Ovary (tissue), 9 donors: ENCODE results near the gene GFER. TPM values are rescaled to one million over a fixed set of nuclear protein-coding genes. Genes with fewer than 3 reads are reported as not detected.

Source experiments
- DNase-seq, 5 donors: peaks; one replicate each; pipeline ENCODE4 v3.0.0-alpha.2; 2019 to 2020
- H3K27ac ChIP-seq, 2 donors: fragments of 200-600 bp; one replicate each; pipeline versions ENCODE4 v1.5.1 to v1.8.0; 2019 to 2022
- H3K27me3 ChIP-seq: fragments of 200-600 bp; one replicate; pipeline ENCODE4 v1.8.0; 2022
- H3K36me3 ChIP-seq: fragments of 200-600 bp; sonication (generic); one replicate; pipeline ENCODE4 v1.5.1; 2019
- H3K4me1 ChIP-seq: one replicate; pipeline ENCODE4 v1.8.1; 2013; ENCODE audit warnings: mild to moderate bottlenecking, moderate library complexity; ENCODE audit not compliant: insufficient read depth
- H3K4me3 ChIP-seq: fragments of 200-600 bp; sonication (generic); one replicate; pipeline ENCODE4 v1.5.1; 2017
- H3K9me3 ChIP-seq, 2 donors: fragments of 200-600 bp in 1 of 2; sonication (generic) in 1 of 2; one replicate each; pipeline versions ENCODE4 v1.5.1 to v1.8.1; 2013 to 2019; ENCODE audit warnings: mild to moderate bottlenecking in 1 of 2, moderate library complexity in 1 of 2
- CTCF ChIP-seq, 3 donors: fragments of 450-650 bp in 2 of 3; fragments of 200-600 bp in 1 of 3; IDR thresholded peaks; one replicate each; pipeline versions ENCODE4 v1.5.1 to v1.8.0; 2016 to 2022; ENCODE audit warnings: antibody characterized with exemption in 3 of 3, mild to moderate bottlenecking in 1 of 3
- EP300 ChIP-seq: sonication (generic); formaldehyde crosslinking; IDR thresholded peaks from one replicate; pipeline ENCODE4 v1.6.1; 2017; ENCODE audit warnings: antibody characterized with exemption
- POLR2A ChIP-seq: fragments of 450-650 bp; IDR thresholded peaks from one replicate; pipeline ENCODE4 v1.6.1; 2017; ENCODE audit warnings: antibody characterized with exemption, mild to moderate bottlenecking, moderate library complexity
- WGBS, 3 donors: extraction: QIAGEN DNeasy Blood & Tissue Kit in 1 of 3; methylation state at CpG; one replicate each; pipeline versions ENCODE4 v1.1.5 to v1.1.7; 2013 to 2017; 5-methylcytosine and 5-hydroxymethylcytosine counted together
- intact Hi-C, 4 donors: fragments of 100-400 bp; cut with DNase I; formaldehyde crosslinking; loops; one replicate each; pipeline versions ENCODE4 v1.11.0 to v1.15.1; 2022 to 2023
- polyA plus RNA-seq, 2 donors: library from polyadenylated mRNA; stranded (reverse); fragments of 200-250 nt in 1 of 2; fragments of 350-450 nt in 1 of 2; fragmentation: Illumina TruSeq in 1 of 2; extraction: RNeasy Lipid Tissue Mini Kit (QIAGEN cat#74804) in 1 of 2; gene quantifications; one replicate each; pipeline ENCODE4 v1.2.3, GENCODE V29; 2013 to 2014
- total RNA-seq, 7 donors: library from RNA; depleted of rRNA in 2 of 7; stranded (reverse); fragments of >200 nt in 2 of 7; fragmentation: NEBNext Ultra II Directional in 3 of 7; extraction: Animal tissue kit (Norgen Biotek cat#: 25700) in 3 of 7; gene quantifications; one replicate each; pipeline versions ENCODE4 v1.1.0 to v1.2.4, GENCODE V29; 2016 to 2023
- donor health status: DM: no; HTN: no; CAD: no; lungs with moderate emphysema.
- donor health status: DM: no; HTN: no; CAD: no.
- donor health status: Bipolar disorder and iron deficiency.
- donor health status: DM: yes; HTN: yes; CAD: no.
- donor health status: DM: no; HTN: no; CAD: no.
- donor health status: DM: yes; HTN: yes; CAD: no.

The GFER gene
- total and polyA plus RNA-seq, 9 donors = 6.1 to 18.5 (median 14.0) TPM

DNA sequence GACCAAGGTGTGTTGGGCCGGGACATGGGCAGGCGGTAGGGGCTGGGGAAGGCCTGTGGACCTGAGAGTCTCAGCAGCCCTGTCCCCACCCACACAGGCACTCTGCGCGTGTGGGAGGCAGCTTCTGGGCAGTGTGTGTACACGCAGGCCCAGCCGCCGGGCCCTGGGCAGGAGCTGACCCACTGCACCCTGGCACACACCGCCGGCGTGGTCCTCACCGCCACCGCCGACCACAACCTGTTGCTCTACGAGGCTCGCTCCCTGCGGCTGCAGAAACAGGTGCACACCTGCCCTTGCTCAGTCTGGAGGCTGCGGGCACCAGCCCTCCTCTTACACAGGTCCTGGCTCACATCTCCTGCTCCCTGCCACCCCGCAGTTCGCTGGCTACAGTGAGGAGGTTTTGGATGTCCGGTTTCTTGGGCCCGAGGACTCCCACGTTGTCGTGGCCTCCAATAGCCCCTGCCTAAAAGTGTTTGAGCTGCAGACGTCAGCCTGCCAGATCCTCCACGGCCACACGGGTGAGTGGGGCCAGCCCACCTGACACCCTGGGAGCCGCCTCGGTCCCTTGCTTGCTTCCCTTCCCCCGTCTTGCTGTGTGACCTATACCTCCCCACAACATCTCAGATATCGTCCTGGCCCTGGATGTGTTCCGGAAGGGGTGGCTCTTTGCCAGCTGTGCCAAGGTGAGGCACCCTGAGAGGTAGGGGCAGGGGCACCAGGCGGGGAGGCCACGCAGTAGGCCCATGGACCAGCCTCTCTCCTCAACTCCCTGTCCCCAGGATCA is 8.4 kb upstream of the GFER start:
- no peak overlapping the region for H3K4me3 ChIP-seq
- no peak overlapping the region for H3K27ac ChIP-seq
- H3K4me1 ChIP-seq = peaks cover 10% of the 10 kb centered on the region
- H3K36me3 ChIP-seq = no peaks in the 10 kb centered on the region
- no peak for TF ChIP-seq EP300
- DNase-seq = peak in 1 of 5 donors; percentile 41
- intact Hi-C loops = no loop called here
- H3K27me3 ChIP-seq = peaks cover 2% of the 10 kb centered on the region
- H3K9me3 ChIP-seq = no peaks in the 10 kb centered on the region
- 88 to 91% (median 91%) methylated on average over 33 of the region's 33 CpGs for WGBS, 3 donors

DNA sequence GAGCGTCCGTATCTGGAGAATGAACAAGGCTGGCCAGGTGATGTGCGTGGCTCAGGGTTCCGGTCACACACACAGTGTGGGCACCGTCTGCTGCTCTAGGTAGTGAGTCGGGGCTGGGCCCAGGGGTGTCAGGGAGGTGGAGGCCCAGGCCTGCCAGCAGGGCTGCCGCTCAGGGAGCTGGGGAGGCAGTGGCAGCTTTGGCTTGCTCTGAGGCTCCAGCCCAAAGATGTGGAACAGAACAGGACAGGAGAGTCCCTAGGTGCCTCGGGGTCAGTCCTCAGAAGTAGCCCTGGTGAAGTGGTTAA is 7.8 kb upstream of the GFER start:
- Histone ChIP-seq H3K36me3 (no peaks in the 10 kb centered on the region), H3K27ac (no peak overlapping the region), H3K9me3 (no peaks in the 10 kb centered on the region), H3K27me3 (peaks cover 3% of the 10 kb centered on the region), H3K4me3 (no peak overlapping the region), H3K4me1 (peaks cover 6% of the 10 kb centered on the region)
- intact Hi-C loops = no loop called here
- no peak for DNase-seq
- TF ChIP-seq CTCF (IDR thresholded peaks at IDR 0.05) (no peak), EP300 (no peak), POLR2A (no peak)
- WGBS, 3 donors = 92 to 95% (median 93%) methylated on average over 8 of the region's 8 CpGs

GRCh38 chr16:1976951-1977874 is 6.8 kb upstream of the GFER start:
- Histone ChIP-seq H3K4me3 (no peak overlapping the region), H3K27me3 (peaks cover 3% of the 10 kb centered on the region), H3K9me3 (no peaks in the 10 kb centered on the region), H3K27ac (no peak overlapping the region), H3K36me3 (no peaks in the 10 kb centered on the region), H3K4me1 (peaks cover 6% of the 10 kb centered on the region)
- intact Hi-C loops = no loop called here
- DNase-seq = no peak
- TF ChIP-seq POLR2A (no peak), CTCF (IDR thresholded peaks at IDR 0.05) (no peak), EP300 (no peak)
- 88 to 89% (median 89%) methylated on average over 29 to 33 of the region's 33 CpGs for WGBS, 3 donors

GRCh38 chr16:1977875-1978268 is 6.1 kb upstream of the GFER start:
- WGBS, 3 donors = 89 to 95% (median 89%) methylated on average over 18 of the region's 18 CpGs
- H3K4me3 ChIP-seq = no peak overlapping the region
- no peak overlapping the region for H3K27ac ChIP-seq
- no peaks in the 10 kb centered on the region for H3K36me3 ChIP-seq
- H3K27me3 ChIP-seq = peaks cover 3% of the 10 kb centered on the region
- intact Hi-C loops = no loop called here
- DNase-seq = no peak
- TF ChIP-seq POLR2A = no peak
- TF ChIP-seq EP300 = no peak
- TF ChIP-seq CTCF (IDR thresholded peaks at IDR 0.05) = no peak
- H3K4me1 ChIP-seq = peaks cover 2% of the 10 kb centered on the region
- H3K9me3 ChIP-seq = no peaks in the 10 kb centered on the region
